ENCODE measurements around the gene THRSP. TPM values are rescaled to one million over a fixed set of nuclear protein-coding genes. Genes with fewer than 3 reads are reported as not detected.
A peak's percentile ranks its signal among the peaks of the same experiment; 100 is the strongest.

THRSP gene
- total and polyA plus RNA-seq, 10 of the 15 experiments (the other 5 are each of a cell fraction or from before 2014, with no cell fraction given) = 0.18 TPM; not detected in 9

- peaks cover 19% of the 10 kb centered on the region for H3K79me2 ChIP-seq (ENCODE audit: control insufficient read depth, insufficient read depth, low read length)
- H3K27me3 ChIP-seq (replicated peaks in 1 of 2; ENCODE audit: control insufficient read depth in 2 of 2, insufficient read depth in 2 of 2, low read length in 1 of 2) = no peaks in the 10 kb centered on the region
- WGBS (ENCODE audit: insufficient coverage, insufficient replicate concordance, low lambda C conversion rate, missing lambda C conversion rate) = 75% methylated on average over 3 of the region's 3 CpGs
- ChIA-PET RAD21 (ENCODE audit: unreplicated experiment) (no interaction called here), SMC1A (ENCODE audit: uncharacterized antibody, unreplicated experiment) (interaction anchor here (1.0 kb wide), 1 partner anchor 17 kb away, joined by 3 read pairs; no protein-coding TSS in a partner anchor), CTCF (interaction anchor here (1.4 kb wide), 1 partner anchor 24 kb away, joined by 6 read pairs; no protein-coding TSS in a partner anchor), POLR2A (interaction anchor here (0.7 kb wide), 1 partner anchor 580 kb away, joined by 3 read pairs; no protein-coding TSS in a partner anchor)
- ATAC-seq (no peak), FAIRE-seq (no peak), DNase-seq (ENCODE audit: low read depth, low spot score) (no peak)
- H3K4me3 ChIP-seq = no peak overlapping the region
- H3K36me3 ChIP-seq (ENCODE audit: control insufficient read depth in 2 of 2, insufficient read depth in 2 of 2, low read length in 1 of 2) = peaks cover 3 to 17% of the 10 kb centered on the region in 2 experiments
- H3K4me2 ChIP-seq (ENCODE audit: control insufficient read depth, insufficient read depth) = no peak overlapping the region
- in situ Hi-C loops (cut with MboI) = no loop called here
- no TSS peak for BruUV-seq (replicated peaks)
- intact Hi-C loops (cut with micrococcal nuclease; ENCODE audit: unreplicated experiment) = loop anchor here (10.0 kb wide), 1 partner anchor 353 kb away; no protein-coding TSS in a partner anchor
- H3K27ac ChIP-seq (ENCODE audit: control insufficient read depth, insufficient read depth) = no peak overlapping the region
- TF ChIP-seq NFYA (IDR thresholded peaks at IDR 0.05; ENCODE audit: borderline replicate concordance, low read depth, low read length) (no peak), RBBP5 (conservative IDR thresholded peaks at IDR 0.05) (no peak), ETV6 (conservative IDR thresholded peaks at IDR 0.05 in 1 of 2, IDR thresholded peaks at IDR 0.05 in 1 of 2; ENCODE audit: borderline replicate concordance in 1 of 2, low read depth in 1 of 2) (no peak)
- TF ChIP-seq, protein P1, sequence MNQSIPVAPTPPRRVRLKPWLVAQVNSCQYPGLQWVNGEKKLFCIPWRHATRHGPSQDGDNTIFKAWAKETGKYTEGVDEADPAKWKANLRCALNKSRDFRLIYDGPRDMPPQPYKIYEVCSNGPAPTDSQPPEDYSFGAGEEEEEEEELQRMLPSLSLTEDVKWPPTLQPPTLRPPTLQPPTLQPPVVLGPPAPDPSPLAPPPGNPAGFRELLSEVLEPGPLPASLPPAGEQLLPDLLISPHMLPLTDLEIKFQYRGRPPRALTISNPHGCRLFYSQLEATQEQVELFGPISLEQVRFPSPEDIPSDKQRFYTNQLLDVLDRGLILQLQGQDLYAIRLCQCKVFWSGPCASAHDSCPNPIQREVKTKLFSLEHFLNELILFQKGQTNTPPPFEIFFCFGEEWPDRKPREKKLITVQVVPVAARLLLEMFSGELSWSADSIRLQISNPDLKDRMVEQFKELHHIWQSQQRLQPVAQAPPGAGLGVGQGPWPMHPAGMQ (IDR thresholded peaks at IDR 0.05; ENCODE audit: borderline replicate concordance) = no peak
- H4K20me1 ChIP-seq (ENCODE audit: control insufficient read depth, insufficient read depth) = peaks cover 6% of the 10 kb centered on the region
- H3K9ac ChIP-seq (ENCODE audit: control insufficient read depth, insufficient read depth, low read length) = no peak overlapping the region
- H2AFZ ChIP-seq (ENCODE audit: control insufficient read depth, low read depth, low read length) = no peak overlapping the region
- H3K4me1 ChIP-seq (ENCODE audit: control insufficient read depth, insufficient read depth, low read length) = no peaks in the 10 kb centered on the region
- H3K9me3 ChIP-seq (replicated peaks; ENCODE audit: control insufficient read depth, insufficient read depth, low read length) = no peaks in the 10 kb centered on the region
Measured at GRCh38 chr11:78071717-78072116, 8.1 kb downstream of the THRSP start.

DNA sequence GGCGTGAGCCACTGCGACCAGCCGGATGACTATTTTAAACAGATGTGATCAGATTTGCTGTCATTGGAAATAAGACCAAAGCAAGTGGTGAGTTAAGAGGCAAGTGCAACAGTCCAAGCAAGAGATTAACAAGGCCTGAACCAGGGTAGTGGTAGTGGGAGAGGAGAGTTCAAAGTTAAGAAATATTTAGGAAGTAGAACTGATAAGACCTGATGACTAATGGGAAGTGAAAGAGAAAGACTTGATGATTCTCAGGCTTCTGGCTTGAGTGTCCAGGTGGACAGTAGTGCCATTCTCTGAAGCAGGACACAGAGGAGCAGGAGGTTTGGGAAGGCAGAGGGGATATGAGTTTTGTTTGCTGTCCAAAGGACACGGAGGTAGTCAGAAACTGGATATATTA lies 8.8 kb downstream of the THRSP start:
- 94% methylated on average over 4 of the region's 4 CpGs for WGBS (ENCODE audit: insufficient coverage, insufficient replicate concordance, low lambda C conversion rate, missing lambda C conversion rate)
- peaks cover 27% of the 10 kb centered on the region for H3K79me2 ChIP-seq (ENCODE audit: control insufficient read depth, insufficient read depth, low read length)
- DNase-seq (ENCODE audit: low read depth, low spot score) (no peak), FAIRE-seq (no peak), ATAC-seq (peak; percentile 13; the same call in 1 of the 3 replicates)
- peaks cover 3 to 19% of the 10 kb centered on the region in 2 experiments for H3K36me3 ChIP-seq (ENCODE audit: control insufficient read depth in 2 of 2, insufficient read depth in 2 of 2, low read length in 1 of 2)
- SMC1A ChIA-PET (ENCODE audit: uncharacterized antibody, unreplicated experiment) = interaction anchor here (1.0 kb wide), 1 partner anchor 18 kb away, joined by 3 read pairs; no protein-coding TSS in a partner anchor
- intact Hi-C loops (cut with micrococcal nuclease; ENCODE audit: unreplicated experiment) = loop anchor here (10.0 kb wide), 1 partner anchor 352 kb away; no protein-coding TSS in a partner anchor
- H3K4me2 ChIP-seq (ENCODE audit: control insufficient read depth, insufficient read depth) = no peak overlapping the region
- POLR2A ChIA-PET = no interaction called here
- no peak overlapping the region for H3K27ac ChIP-seq (ENCODE audit: control insufficient read depth, insufficient read depth)
- in situ Hi-C loops (cut with MboI) = no loop called here
- peaks cover 7% of the 10 kb centered on the region for H4K20me1 ChIP-seq (ENCODE audit: control insufficient read depth, insufficient read depth)
- CTCF ChIA-PET = no interaction called here
- no peaks in the 10 kb centered on the region for H3K27me3 ChIP-seq (replicated peaks in 1 of 2; ENCODE audit: control insufficient read depth in 2 of 2, insufficient read depth in 2 of 2, low read length in 1 of 2)
- BruUV-seq (replicated peaks) = no TSS peak
- no peaks in the 10 kb centered on the region for H3K4me1 ChIP-seq (ENCODE audit: control insufficient read depth, insufficient read depth, low read length)
- no peaks in the 10 kb centered on the region for H3K9me3 ChIP-seq (replicated peaks; ENCODE audit: control insufficient read depth, insufficient read depth, low read length)
- no peak overlapping the region for H3K9ac ChIP-seq (ENCODE audit: control insufficient read depth, insufficient read depth, low read length)
- RAD21 ChIA-PET (ENCODE audit: unreplicated experiment) = no interaction called here
- no peak overlapping the region for H2AFZ ChIP-seq (ENCODE audit: control insufficient read depth, low read depth, low read length)
- no peak overlapping the region for H3K4me3 ChIP-seq
- TF ChIP-seq ZBED1 (IDR thresholded peaks at IDR 0.05; ENCODE audit: borderline replicate concordance) (no peak), USF1 (IDR thresholded peaks at IDR 0.05; ENCODE audit: borderline replicate concordance, extremely low read length, insufficient read depth, low read depth, low read length) (no peak), GABPA (IDR thresholded peaks at IDR 0.05; ENCODE audit: low read depth) (no peak), ASH2L (IDR thresholded peaks at IDR 0.05; ENCODE audit: borderline replicate concordance, low read depth) (no peak), MYB (IDR thresholded peaks at IDR 0.05; ENCODE audit: borderline replicate concordance, low read depth, low read length) (no peak), ZNF687 (IDR thresholded peaks at IDR 0.05) (no peak)

All from GM12878 (cell line).